Measurements from ENCODE around the gene JARID2.

JARID2 gene

DNA sequence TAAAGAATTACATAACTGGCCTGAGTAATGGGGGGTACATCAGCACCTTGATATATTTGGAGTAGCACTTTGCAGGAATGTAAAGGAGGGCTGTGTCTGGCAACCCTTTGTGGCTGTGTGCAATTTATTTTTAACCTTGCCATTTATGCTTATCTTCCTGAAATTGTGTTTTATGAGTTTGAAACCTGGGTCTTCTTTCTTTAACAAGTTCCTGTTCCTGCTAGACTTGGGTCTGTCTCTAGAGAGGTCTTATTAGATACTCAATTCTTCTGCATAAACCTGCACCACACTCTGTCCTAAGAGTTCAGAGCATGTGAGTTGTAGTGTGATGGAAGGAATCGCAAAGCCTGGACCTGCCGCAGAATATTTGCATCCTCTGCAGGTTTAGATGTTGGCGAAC lies 181.0 kb downstream of the JARID2 start:
- no peak overlapping the region for H2AFZ ChIP-seq (ENCODE audit: low read depth, low read length)
- H3K27me3 ChIP-seq (ENCODE audit: insufficient read depth, low read length) = no peaks in the 10 kb centered on the region
- H3K4me1 ChIP-seq (ENCODE audit: insufficient read depth, low read length) = peaks cover 54% of the 10 kb centered on the region
- no peak overlapping the region for H3K4me3 ChIP-seq (ENCODE audit: low read length)
- H3K36me3 ChIP-seq (ENCODE audit: insufficient read depth, low read length) = no peaks in the 10 kb centered on the region
- no peaks in the 10 kb centered on the region for H3K9me3 ChIP-seq (ENCODE audit: low read length)

DNA sequence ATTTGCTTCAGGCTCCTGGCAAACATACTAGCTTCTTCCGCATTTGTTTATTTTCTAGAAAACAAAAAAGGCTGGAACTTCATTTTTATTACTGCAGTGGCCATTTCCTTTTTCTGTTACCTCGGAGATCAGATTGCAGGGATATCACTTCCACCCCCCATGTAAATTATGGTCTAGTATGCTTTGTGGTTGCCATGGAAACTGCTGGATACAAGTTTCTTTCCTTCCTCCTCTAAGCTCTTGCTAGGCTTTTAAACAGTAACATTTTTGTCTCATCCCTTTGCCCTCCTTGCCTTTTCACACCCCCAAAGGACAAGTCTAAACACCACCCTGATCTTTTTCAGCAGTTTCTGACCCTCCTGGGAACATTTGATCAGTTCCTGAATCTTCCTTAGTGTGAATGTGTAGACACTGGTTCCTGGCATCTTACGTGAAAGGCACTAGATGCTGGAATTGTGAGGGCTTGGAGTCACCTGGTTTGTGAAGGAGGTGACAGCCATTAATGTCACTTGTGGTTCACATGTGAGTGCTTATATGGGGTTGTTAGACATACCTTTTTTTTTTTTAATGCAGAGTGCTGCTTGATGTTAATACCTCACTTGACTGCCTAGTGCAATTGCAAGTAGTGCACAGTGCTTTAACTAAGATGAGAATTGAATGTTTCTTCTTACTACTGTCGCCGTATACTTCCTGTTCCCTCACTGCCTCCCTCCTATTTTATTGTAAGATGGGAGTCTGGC lies 181.6 kb downstream of the JARID2 start:
- Histone ChIP-seq H3K36me3 (ENCODE audit: insufficient read depth, low read length) (no peaks in the 10 kb centered on the region), H3K4me1 (ENCODE audit: insufficient read depth, low read length) (peaks cover 52% of the 10 kb centered on the region), H3K27me3 (ENCODE audit: insufficient read depth, low read length) (no peaks in the 10 kb centered on the region), H2AFZ (ENCODE audit: low read depth, low read length) (no peak overlapping the region), H3K9me3 (ENCODE audit: low read length) (no peaks in the 10 kb centered on the region), H3K4me3 (ENCODE audit: low read length) (no peak overlapping the region)

GRCh38 chr6:15429141-15430110 lies 183.6 kb downstream of the JARID2 start:
- Histone ChIP-seq H3K4me1 (ENCODE audit: insufficient read depth, low read length) (peaks cover 71% of the 10 kb centered on the region), H2AFZ (ENCODE audit: low read depth, low read length) (no peak overlapping the region), H3K4me3 (ENCODE audit: low read length) (no peak overlapping the region), H3K9me3 (ENCODE audit: low read length) (no peaks in the 10 kb centered on the region), H3K36me3 (ENCODE audit: insufficient read depth, low read length) (no peaks in the 10 kb centered on the region), H3K27me3 (ENCODE audit: insufficient read depth, low read length) (no peaks in the 10 kb centered on the region)

GRCh38 chr6:15430186-15430585 lies 184.3 kb downstream of the JARID2 start:
- Histone ChIP-seq H3K36me3 (ENCODE audit: insufficient read depth, low read length) (no peaks in the 10 kb centered on the region), H3K4me1 (ENCODE audit: insufficient read depth, low read length) (peaks cover 78% of the 10 kb centered on the region), H3K27me3 (ENCODE audit: insufficient read depth, low read length) (no peaks in the 10 kb centered on the region), H2AFZ (ENCODE audit: low read depth, low read length) (no peak overlapping the region), H3K9me3 (ENCODE audit: low read length) (no peaks in the 10 kb centered on the region), H3K4me3 (ENCODE audit: low read length) (no peak overlapping the region)

GRCh38 chr6:15430931-15431405 lies 185.1 kb downstream of the JARID2 start:
- no peak overlapping the region for H2AFZ ChIP-seq (ENCODE audit: low read depth, low read length)
- peaks cover 2% of the 10 kb centered on the region for H3K9me3 ChIP-seq (ENCODE audit: low read length)
- H3K4me3 ChIP-seq (ENCODE audit: low read length) = no peak overlapping the region
- peaks cover 75% of the 10 kb centered on the region for H3K4me1 ChIP-seq (ENCODE audit: insufficient read depth, low read length)
- H3K27me3 ChIP-seq (ENCODE audit: insufficient read depth, low read length) = no peaks in the 10 kb centered on the region
- no peaks in the 10 kb centered on the region for H3K36me3 ChIP-seq (ENCODE audit: insufficient read depth, low read length)

- peaks cover 69% of the 10 kb centered on the region for H3K4me1 ChIP-seq (ENCODE audit: insufficient read depth, low read length)
- H2AFZ ChIP-seq (ENCODE audit: low read depth, low read length) = no peak overlapping the region
- peaks cover 2% of the 10 kb centered on the region for H3K9me3 ChIP-seq (ENCODE audit: low read length)
- no peak overlapping the region for H3K4me3 ChIP-seq (ENCODE audit: low read length)
- H3K27me3 ChIP-seq (ENCODE audit: insufficient read depth, low read length) = no peaks in the 10 kb centered on the region
- H3K36me3 ChIP-seq (ENCODE audit: insufficient read depth, low read length) = no peaks in the 10 kb centered on the region
Measured at GRCh38 chr6:15431762-15432483, 186.1 kb downstream of the JARID2 start.

GRCh38 chr6:15433511-15433861 lies 187.6 kb downstream of the JARID2 start:
- Histone ChIP-seq H2AFZ (ENCODE audit: low read depth, low read length) (no peak overlapping the region), H3K9me3 (ENCODE audit: low read length) (peaks cover 2% of the 10 kb centered on the region), H3K36me3 (ENCODE audit: insufficient read depth, low read length) (no peaks in the 10 kb centered on the region), H3K4me3 (ENCODE audit: low read length) (no peak overlapping the region), H3K27me3 (ENCODE audit: insufficient read depth, low read length) (no peaks in the 10 kb centered on the region), H3K4me1 (ENCODE audit: insufficient read depth, low read length) (peaks cover 69% of the 10 kb centered on the region)

- H3K4me1 ChIP-seq (ENCODE audit: insufficient read depth, low read length) = peaks cover 66% of the 10 kb centered on the region
- H3K9me3 ChIP-seq (ENCODE audit: low read length) = peaks cover 2% of the 10 kb centered on the region
- H2AFZ ChIP-seq (ENCODE audit: low read depth, low read length) = no peak overlapping the region
- H3K4me3 ChIP-seq (ENCODE audit: low read length) = no peak overlapping the region
- no peaks in the 10 kb centered on the region for H3K27me3 ChIP-seq (ENCODE audit: insufficient read depth, low read length)
- H3K36me3 ChIP-seq (ENCODE audit: insufficient read depth, low read length) = no peaks in the 10 kb centered on the region
Measured at GRCh38 chr6:15434263-15434662, 188.4 kb downstream of the JARID2 start.

GRCh38 chr6:15434823-15435380 lies 189.0 kb downstream of the JARID2 start:
- no peak overlapping the region for H2AFZ ChIP-seq (ENCODE audit: low read depth, low read length)
- H3K9me3 ChIP-seq (ENCODE audit: low read length) = peaks cover 2% of the 10 kb centered on the region
- H3K36me3 ChIP-seq (ENCODE audit: insufficient read depth, low read length) = no peaks in the 10 kb centered on the region
- no peak overlapping the region for H3K4me3 ChIP-seq (ENCODE audit: low read length)
- H3K27me3 ChIP-seq (ENCODE audit: insufficient read depth, low read length) = no peaks in the 10 kb centered on the region
- H3K4me1 ChIP-seq (ENCODE audit: insufficient read depth, low read length) = peaks cover 59% of the 10 kb centered on the region

DNA sequence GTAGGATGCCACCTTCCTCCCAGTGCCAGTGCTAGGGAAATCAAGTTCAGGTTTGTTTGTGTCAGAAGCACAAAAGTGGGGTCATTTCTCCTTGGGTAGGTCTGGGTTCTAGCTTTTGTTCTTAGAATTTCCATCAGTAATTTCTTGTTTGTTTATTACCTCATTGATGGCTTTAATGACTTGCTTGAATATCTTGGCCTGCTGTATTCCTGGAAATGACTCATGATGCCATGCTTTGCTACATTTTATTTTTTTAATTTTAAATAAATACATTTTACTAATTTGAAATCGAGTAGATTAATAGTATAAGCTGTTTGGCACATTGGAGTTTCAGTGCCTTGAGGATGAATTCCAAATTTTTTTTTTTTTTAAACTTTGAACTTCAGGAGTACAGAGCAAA lies 189.6 kb downstream of the JARID2 start:
- Histone ChIP-seq H3K4me1 (ENCODE audit: insufficient read depth, low read length) (peaks cover 54% of the 10 kb centered on the region), H3K4me3 (ENCODE audit: low read length) (no peak overlapping the region), H3K36me3 (ENCODE audit: insufficient read depth, low read length) (no peaks in the 10 kb centered on the region)

DNA sequence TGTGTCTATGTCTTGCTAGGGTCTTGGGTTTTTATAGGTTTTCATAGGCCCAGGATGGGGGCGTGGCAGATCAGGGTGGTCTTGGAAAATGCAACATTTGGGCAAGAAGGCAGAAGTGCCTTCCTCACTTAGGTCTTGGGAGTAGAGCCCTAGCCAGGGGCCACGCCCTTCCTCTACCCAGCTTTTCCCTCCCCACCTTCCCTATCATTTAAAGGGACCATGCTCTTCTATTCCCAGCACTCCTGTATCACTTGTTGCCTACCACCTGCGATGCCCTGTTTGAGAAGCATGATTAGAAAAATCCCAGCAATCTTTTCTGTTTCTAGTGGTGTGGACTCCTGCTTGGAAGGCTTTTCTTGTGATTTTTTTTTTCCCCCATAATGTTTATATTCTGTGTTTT lies 190.6 kb downstream of the JARID2 start:
- Histone ChIP-seq H3K9me3 (ENCODE audit: low read length) (peaks cover 2% of the 10 kb centered on the region), H2AFZ (ENCODE audit: low read depth, low read length) (no peak overlapping the region), H3K4me3 (ENCODE audit: low read length) (no peak overlapping the region), H3K36me3 (ENCODE audit: insufficient read depth, low read length) (no peaks in the 10 kb centered on the region), H3K27me3 (ENCODE audit: insufficient read depth, low read length) (no peaks in the 10 kb centered on the region), H3K4me1 (ENCODE audit: insufficient read depth, low read length) (peaks cover 44% of the 10 kb centered on the region)

More for the DNA sequence above, 189.6 kb downstream of the JARID2 start:
- no peaks in the 10 kb centered on the region for H3K27me3 ChIP-seq (ENCODE audit: insufficient read depth, low read length)
- H2AFZ ChIP-seq (ENCODE audit: low read depth, low read length) = no peak overlapping the region
- H3K9me3 ChIP-seq (ENCODE audit: low read length) = peaks cover 2% of the 10 kb centered on the region

GRCh38 chr6:15437090-15437635 lies 191.3 kb downstream of the JARID2 start:
- H2AFZ ChIP-seq (ENCODE audit: low read depth, low read length) = no peak overlapping the region
- H3K36me3 ChIP-seq (ENCODE audit: insufficient read depth, low read length) = no peaks in the 10 kb centered on the region
- no peak overlapping the region for H3K4me3 ChIP-seq (ENCODE audit: low read length)
- no peaks in the 10 kb centered on the region for H3K27me3 ChIP-seq (ENCODE audit: insufficient read depth, low read length)
- peaks cover 2% of the 10 kb centered on the region for H3K9me3 ChIP-seq (ENCODE audit: low read length)
- peaks cover 41% of the 10 kb centered on the region for H3K4me1 ChIP-seq (ENCODE audit: insufficient read depth, low read length)

Measured in neuron (in vitro differentiated cells).